Measurements from ENCODE around the gene SP4. TPM values are rescaled to one million over a fixed set of nuclear protein-coding genes. Genes with fewer than 3 reads are reported as not detected.

SP4 gene
- total RNA-seq, 4 donors from 2014 or later: 6.4 to 21.2 (median 15.3) TPM

GRCh38 chr7:21472029-21472428 lies 44.1 kb downstream of the SP4 start:
- no peak overlapping the region for H3K4me3 ChIP-seq
- no peaks in the 10 kb centered on the region for H3K27me3 ChIP-seq
- peaks cover 0 to 4% of the 10 kb centered on the region in 2 donors for H3K36me3 ChIP-seq
- no peak for TF ChIP-seq CTCF (IDR thresholded peaks at IDR 0.05)
- no peak for TF ChIP-seq POLR2A (IDR thresholded peaks at IDR 0.05)
- H3K27ac ChIP-seq: no peak overlapping the region
- intact Hi-C loops (cut with DNase I; ENCODE audit: low total_unique reads): no loop called here
- DNase-seq: no peak
- H3K4me1 ChIP-seq: no peaks in the 10 kb centered on the region
- no peaks in the 10 kb centered on the region for H3K9me3 ChIP-seq

GRCh38 chr7:21476429-21476828 lies 48.5 kb downstream of the SP4 start:
- DNase-seq: no peak
- Histone ChIP-seq H3K27me3 (no peaks in the 10 kb centered on the region), H3K9me3 (no peaks in the 10 kb centered on the region), H3K36me3 (peaks cover 0 to 4% of the 10 kb centered on the region in 2 donors), H3K4me1 (no peaks in the 10 kb centered on the region), H3K27ac (no peak overlapping the region), H3K4me3 (no peak overlapping the region)
- intact Hi-C loops (cut with DNase I; ENCODE audit: low total_unique reads): no loop called here
- TF ChIP-seq CTCF (IDR thresholded peaks at IDR 0.05) (no peak), POLR2A (IDR thresholded peaks at IDR 0.05) (no peak)

- intact Hi-C loops (cut with DNase I; ENCODE audit: low total_unique reads): no loop called here
- Histone ChIP-seq H3K9me3 (no peaks in the 10 kb centered on the region), H3K4me1 (no peaks in the 10 kb centered on the region), H3K27ac (no peak overlapping the region), H3K36me3 (peaks cover 0 to 4% of the 10 kb centered on the region in 2 donors), H3K4me3 (no peak overlapping the region), H3K27me3 (no peaks in the 10 kb centered on the region)
- no peak for DNase-seq
- TF ChIP-seq POLR2A (IDR thresholded peaks at IDR 0.05): no peak
- TF ChIP-seq CTCF (IDR thresholded peaks at IDR 0.05): no peak
Measured at GRCh38 chr7:21480693-21481403, 53.0 kb downstream of the SP4 start.

GRCh38 chr7:21486511-21486910 lies 58.6 kb downstream of the SP4 start:
- intact Hi-C loops (cut with DNase I; ENCODE audit: low total_unique reads): no loop called here
- TF ChIP-seq POLR2A (IDR thresholded peaks at IDR 0.05) (no peak), CTCF (IDR thresholded peaks at IDR 0.05) (no peak)
- no peak for DNase-seq
- no peaks in the 10 kb centered on the region for H3K9me3 ChIP-seq
- no peak overlapping the region for H3K27ac ChIP-seq
- no peak overlapping the region for H3K4me3 ChIP-seq
- no peaks in the 10 kb centered on the region for H3K36me3 ChIP-seq
- no peaks in the 10 kb centered on the region for H3K27me3 ChIP-seq
- no peaks in the 10 kb centered on the region for H3K4me1 ChIP-seq

GRCh38 chr7:21495731-21496130 lies 67.8 kb downstream of the SP4 start:
- TF ChIP-seq CTCF (IDR thresholded peaks at IDR 0.05): no peak
- TF ChIP-seq POLR2A (IDR thresholded peaks at IDR 0.05): no peak
- no peaks in the 10 kb centered on the region for H3K36me3 ChIP-seq
- intact Hi-C loops (cut with DNase I; ENCODE audit: low total_unique reads): no loop called here

More at GRCh38 chr7:21495731-21496130, 67.8 kb downstream of the SP4 start:
- H3K9me3 ChIP-seq: peaks cover 0 to 7% of the 10 kb centered on the region in 2 donors
- no peaks in the 10 kb centered on the region for H3K4me1 ChIP-seq
- H3K27ac ChIP-seq: no peak overlapping the region
- no peaks in the 10 kb centered on the region for H3K27me3 ChIP-seq
- DNase-seq: no peak
- H3K4me3 ChIP-seq: no peak overlapping the region

Measured in uterus (tissue), 4 donors.